Measurements from ENCODE around the gene RAB10.
"Not testable (repeated sequence)": the region's sequence is repeated elsewhere in the genome, so short reads cannot be mapped to it uniquely, and the experiment has no call there.

The RAB10 gene

DNA sequence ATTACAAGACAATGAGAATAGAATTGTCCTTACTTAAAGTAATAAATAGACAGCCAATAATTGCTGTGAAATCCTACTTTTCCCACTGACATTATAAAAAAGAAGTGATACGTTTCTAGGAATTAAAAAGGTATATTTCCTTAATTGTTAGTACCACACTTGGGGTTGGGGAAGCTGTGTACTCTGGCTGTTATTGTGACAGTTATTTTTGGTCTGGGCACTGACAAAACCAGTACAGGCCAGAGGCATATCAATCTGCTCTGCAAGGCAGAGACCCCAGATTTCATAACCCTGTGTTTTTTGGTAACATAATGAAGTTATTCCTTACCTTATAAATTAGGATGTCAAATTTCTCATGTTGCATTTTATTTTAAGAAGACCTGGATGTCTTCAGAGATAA, 66.5 kb downstream of the RAB10 start:
- H3K4me3 ChIP-seq (ENCODE audit: low read depth, low read length), result no peak overlapping the region
- DNase-seq (ENCODE audit: low read depth), result no peak
- no peak for TF ChIP-seq MYC (IDR thresholded peaks at IDR 0.05; ENCODE audit: low read depth, low read length)
- no peak for TF ChIP-seq CTCF (IDR thresholded peaks at IDR 0.05; ENCODE audit: low read depth, low read length)
- no peak for TF ChIP-seq MAX (IDR thresholded peaks at IDR 0.05; ENCODE audit: low read depth, low read length)
- TF ChIP-seq POLR2A (IDR thresholded peaks at IDR 0.05; ENCODE audit: extremely low read depth, insufficient read length), result no peak

DNA sequence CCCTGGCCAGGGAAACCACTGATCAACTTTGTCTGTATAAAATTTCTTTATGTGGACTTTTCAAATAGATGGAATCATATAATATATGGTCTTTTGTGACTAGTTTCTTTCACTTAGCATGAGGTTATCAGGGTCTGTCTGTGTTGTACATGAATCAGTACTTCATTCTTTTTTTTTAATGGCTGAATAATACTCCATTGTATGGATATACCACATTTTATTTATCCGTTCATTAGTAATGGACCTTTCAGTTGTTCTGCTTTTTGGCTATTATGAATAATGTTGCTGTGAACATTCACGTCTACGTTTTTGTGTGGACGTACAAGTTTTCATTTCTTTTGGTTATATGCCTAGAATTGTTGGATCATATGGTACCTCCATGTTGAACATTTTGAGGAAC, 69.9 kb downstream of the RAB10 start:
- DNase-seq (ENCODE audit: low read depth), result no peak
- H3K4me3 ChIP-seq (ENCODE audit: low read depth, low read length), result no peak overlapping the region
- no peak for TF ChIP-seq MYC (IDR thresholded peaks at IDR 0.05; ENCODE audit: low read depth, low read length)
- no peak for TF ChIP-seq POLR2A (IDR thresholded peaks at IDR 0.05; ENCODE audit: extremely low read depth, insufficient read length)
- TF ChIP-seq MAX (IDR thresholded peaks at IDR 0.05; ENCODE audit: low read depth, low read length), result no peak
- no peak for TF ChIP-seq CTCF (IDR thresholded peaks at IDR 0.05; ENCODE audit: low read depth, low read length)

DNA sequence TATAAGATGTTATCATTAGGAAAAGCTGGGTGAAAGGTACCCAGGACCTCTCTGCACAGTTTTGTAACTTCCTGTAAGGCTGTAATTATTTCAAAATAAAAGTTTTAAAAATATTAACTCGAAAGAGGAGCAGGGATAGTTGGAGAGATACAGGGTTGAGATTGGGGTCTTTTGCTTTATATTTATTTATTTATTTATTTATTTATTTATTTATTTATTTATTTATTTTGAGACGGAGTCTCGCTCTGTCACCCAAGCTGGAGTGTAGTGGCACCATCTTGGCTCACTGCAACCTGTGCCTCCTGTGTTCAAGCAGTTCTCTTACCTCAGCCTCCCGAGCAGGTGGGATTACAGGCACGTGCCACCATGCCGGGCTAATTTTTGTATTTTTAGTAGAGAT, 74.8 kb downstream of the RAB10 start:
- not testable (repeated sequence) for H3K4me3 ChIP-seq (ENCODE audit: low read depth, low read length); DNase-seq (ENCODE audit: low read depth)

DNA sequence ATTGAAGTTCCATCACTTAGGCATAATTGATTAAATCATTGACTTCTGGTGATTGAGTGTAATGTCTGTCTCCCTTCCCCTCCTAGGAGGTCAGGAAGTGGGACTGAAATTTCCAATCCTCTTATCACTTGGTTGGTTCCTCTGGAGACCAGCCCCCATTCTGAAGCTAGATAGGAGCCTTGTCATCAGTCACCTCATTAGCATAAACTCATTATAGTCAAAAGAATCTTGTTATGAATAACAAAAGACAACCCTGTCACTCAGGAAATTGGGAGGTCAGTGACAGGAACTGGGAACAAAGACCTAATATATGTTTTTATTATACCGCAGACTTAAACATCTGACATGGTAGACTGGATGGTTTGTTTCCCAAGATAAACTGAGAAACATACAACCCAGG, 78.3 kb downstream of the RAB10 start:
- no peak for TF ChIP-seq MYC (IDR thresholded peaks at IDR 0.05; ENCODE audit: low read depth, low read length)
- no peak for TF ChIP-seq CTCF (IDR thresholded peaks at IDR 0.05; ENCODE audit: low read depth, low read length)
- TF ChIP-seq MAX (IDR thresholded peaks at IDR 0.05; ENCODE audit: low read depth, low read length), result no peak
- TF ChIP-seq POLR2A (IDR thresholded peaks at IDR 0.05; ENCODE audit: extremely low read depth, insufficient read length), result no peak
- no peak overlapping the region for H3K4me3 ChIP-seq (ENCODE audit: low read depth, low read length)

DNA sequence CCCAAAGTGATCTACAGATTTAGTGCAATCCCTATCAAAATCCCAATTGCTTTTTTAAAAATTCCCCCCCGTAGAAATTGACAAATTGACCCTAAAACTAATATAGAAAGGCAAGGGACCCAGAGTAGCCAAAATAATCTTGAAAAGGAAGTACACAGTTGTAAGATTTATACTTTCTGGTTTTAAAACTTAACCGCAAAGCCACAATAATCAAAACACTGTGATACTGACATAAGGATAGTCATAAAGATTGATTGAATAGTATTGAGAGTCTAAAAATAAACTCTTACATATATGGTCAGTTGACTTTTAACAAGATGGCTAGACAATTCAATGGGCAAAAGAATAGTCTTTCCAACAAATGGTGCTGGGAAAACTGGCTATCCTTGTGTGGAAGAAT, 80.3 kb downstream of the RAB10 start:
- no peak for TF ChIP-seq CTCF (IDR thresholded peaks at IDR 0.05; ENCODE audit: low read depth, low read length)
- TF ChIP-seq MYC (IDR thresholded peaks at IDR 0.05; ENCODE audit: low read depth, low read length), result no peak
- TF ChIP-seq POLR2A (IDR thresholded peaks at IDR 0.05; ENCODE audit: extremely low read depth, insufficient read length), result no peak
- no peak for TF ChIP-seq MAX (IDR thresholded peaks at IDR 0.05; ENCODE audit: low read depth, low read length)
- no peak overlapping the region for H3K4me3 ChIP-seq (ENCODE audit: low read depth, low read length)
- DNase-seq (ENCODE audit: low read depth), result no peak

More for the DNA sequence above, 78.3 kb downstream of the RAB10 start:
- no peak for DNase-seq (ENCODE audit: low read depth)

DNA sequence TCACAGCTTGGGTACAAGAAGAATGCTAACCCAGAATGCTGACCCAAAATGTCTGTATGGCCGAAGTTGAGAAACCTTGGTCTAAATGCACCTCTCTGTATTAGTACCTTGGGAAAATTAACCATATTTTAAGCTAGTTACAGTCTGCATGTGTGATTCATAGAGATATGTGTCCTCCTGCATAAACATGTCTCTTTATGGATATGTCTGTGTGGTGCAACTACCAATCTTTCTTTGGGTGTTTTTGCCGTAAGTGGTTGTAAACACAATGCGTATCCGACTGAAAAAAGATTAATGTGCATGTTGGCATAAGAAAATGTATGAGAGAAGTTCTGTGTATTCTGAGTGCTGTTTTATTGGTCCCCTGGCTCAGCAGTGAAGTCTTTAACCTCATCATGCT, 84.8 kb downstream of the RAB10 start:
- TF ChIP-seq POLR2A (IDR thresholded peaks at IDR 0.05; ENCODE audit: extremely low read depth, insufficient read length) (no peak), MYC (IDR thresholded peaks at IDR 0.05; ENCODE audit: low read depth, low read length) (no peak), MAX (IDR thresholded peaks at IDR 0.05; ENCODE audit: low read depth, low read length) (no peak)
- no peak overlapping the region for H3K4me3 ChIP-seq (ENCODE audit: low read depth, low read length)
- DNase-seq (ENCODE audit: low read depth), result no peak

DNA sequence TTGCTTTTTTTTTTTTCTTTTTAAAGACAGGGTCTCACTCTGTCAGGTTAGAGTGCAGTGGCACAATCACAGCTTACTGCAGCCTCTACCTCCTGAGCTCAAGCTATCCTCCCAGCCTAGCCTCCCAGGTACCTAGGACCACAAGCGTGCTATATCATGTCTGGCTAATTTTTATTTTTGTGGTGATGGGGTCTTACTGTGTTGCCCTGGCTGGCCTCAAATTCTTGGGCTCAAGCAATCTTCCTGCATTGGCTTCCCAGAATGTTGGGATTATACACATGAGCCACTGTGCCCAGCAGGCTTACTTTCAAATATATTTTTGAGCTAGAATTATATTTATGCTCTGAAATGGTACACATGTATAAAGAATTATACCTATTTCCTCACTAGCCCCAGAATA, 85.6 kb downstream of the RAB10 start:
- H3K4me3 ChIP-seq (ENCODE audit: low read depth, low read length), result no peak overlapping the region

More for the DNA sequence above, 85.6 kb downstream of the RAB10 start:
- TF ChIP-seq CTCF (IDR thresholded peaks at IDR 0.05; ENCODE audit: low read depth, low read length) (no peak), MAX (IDR thresholded peaks at IDR 0.05; ENCODE audit: low read depth, low read length) (no peak), POLR2A (IDR thresholded peaks at IDR 0.05; ENCODE audit: extremely low read depth, insufficient read length) (no peak), MYC (IDR thresholded peaks at IDR 0.05; ENCODE audit: low read depth, low read length) (no peak)
- no peak for DNase-seq (ENCODE audit: low read depth)

Measured in NB4 (cell line).